Adrenal gland (tissue), 12 donors: ENCODE results near the gene RC3H1. TPM values are rescaled to one million over a fixed set of nuclear protein-coding genes. Genes with fewer than 3 reads are reported as not detected.
"Not testable (repeated sequence)": the region's sequence is repeated elsewhere in the genome, so short reads cannot be mapped to it uniquely, and the experiment has no call there.

Source experiments
- DNase-seq, 7 donors: peaks; one replicate each; pipeline ENCODE4 v3.0.0-alpha.2; 2019 to 2020
- H3K27ac ChIP-seq, 5 donors: fragments of 200-600 bp; sonication (generic) in 4 of 5; 1 replicate in 3 of 5; 2 replicates in 2 of 5; pipeline versions ENCODE4 v1.5.1 to v1.8.0; 2016 to 2020; ENCODE audit warnings: mild to moderate bottlenecking in 1 of 5
- H3K27me3 ChIP-seq: fragments of 200-600 bp; 2 replicates; pipeline ENCODE4 v1.8.0; 2021
- H3K36me3 ChIP-seq, 2 donors: fragments of 200-600 bp; replicated peaks in 1 of 2; 1 replicate in 1 of 2; 2 replicates in 1 of 2; pipeline versions ENCODE4 v1.5.1 to v1.8.0; 2018 to 2022
- H3K4me1 ChIP-seq, 2 donors: fragments of 200-600 bp; replicated peaks in 1 of 2; 1 replicate in 1 of 2; 2 replicates in 1 of 2; pipeline versions ENCODE4 v1.5.1 to v1.8.0; 2018 to 2021
- H3K4me3 ChIP-seq, 4 donors: fragments of 200-600 bp; sonication (generic) in 3 of 4; one replicate each; pipeline ENCODE4 v1.5.1; 2016 to 2018
- H3K9me3 ChIP-seq, 3 donors: fragments of 200-600 bp; sonication (generic) in 1 of 3; replicated peaks in 1 of 3; 1 replicate in 2 of 3; 2 replicates in 1 of 3; pipeline versions ENCODE4 v1.5.1 to v1.8.0; 2016 to 2021
- POLR2A ChIP-seq, 2 donors: fragments of 450-650 bp; IDR thresholded peaks; one replicate each; pipeline ENCODE4 v1.6.1; 2017; ENCODE audit warnings: antibody characterized with exemption in 2 of 2, mild to moderate bottlenecking in 2 of 2, moderate library complexity in 1 of 2
- WGBS, 4 donors: extraction: QIAGEN DNeasy Blood & Tissue Kit in 2 of 4; methylation state at CpG; one replicate each; pipeline versions ENCODE4 v1.1.5 to v1.1.7; 2013 to 2017; 5-methylcytosine and 5-hydroxymethylcytosine counted together
- intact Hi-C, 2 donors: fragments of 100-400 bp; cut with DNase I; formaldehyde crosslinking; loops; one replicate each; pipeline versions ENCODE4 v1.14.1 to v1.15.0; 2022 to 2023
- polyA plus RNA-seq, 3 donors: library from polyadenylated mRNA; stranded (reverse); fragments of 200-250 nt in 2 of 3; fragments of 350-450 nt in 1 of 3; fragmentation: Illumina TruSeq in 1 of 3; extraction: RNeasy Lipid Tissue Mini Kit (QIAGEN cat#74804) in 1 of 3; gene quantifications; one replicate each; pipeline ENCODE4 v1.2.3, GENCODE V29; 2013 to 2014
- total RNA-seq, 9 donors: library from RNA; depleted of rRNA in 4 of 9; stranded (reverse); fragments of >200 nt in 4 of 9; fragments of 120-200 nt in 1 of 9; fragmentation: NEBNext Ultra II Directional in 1 of 9; extraction: Animal tissue kit (Norgen Biotek cat#: 25700) in 1 of 9; gene quantifications; one replicate each; pipeline versions ENCODE4 v1.1.0 to v1.2.4, GENCODE V29; 2013 to 2023
- TF ChIP-seq, protein P1 (sequence below), 6 experiments: fragments of 450-650 bp in 4 of 6; fragments of 200-600 bp in 2 of 6; sonication (generic) in 1 of 6; IDR thresholded peaks; 1 replicate in 5 of 6; 2 replicates in 1 of 6; pipeline versions ENCODE4 v1.5.1 to v1.8.0; 2016 to 2021; ENCODE audit warnings: antibody characterized with exemption in 6 of 6, mild to moderate bottlenecking in 2 of 6, moderate library complexity in 1 of 6
- donor health status: healthy with polysubstance abuse.
- donor health status: Bipolar disorder and iron deficiency.
- donor health status: DM: yes; HTN: yes; CAD: no.
- donor health status: DM: no; HTN: no; CAD: no.
- donor health status: DM: no; HTN: no; CAD: no.
- donor health status: DM: yes; HTN: yes; CAD: no.

The RC3H1 gene
- total and polyA plus RNA-seq, 12 donors, result 3.6 to 36.2 (median 23.9) TPM

DNA sequence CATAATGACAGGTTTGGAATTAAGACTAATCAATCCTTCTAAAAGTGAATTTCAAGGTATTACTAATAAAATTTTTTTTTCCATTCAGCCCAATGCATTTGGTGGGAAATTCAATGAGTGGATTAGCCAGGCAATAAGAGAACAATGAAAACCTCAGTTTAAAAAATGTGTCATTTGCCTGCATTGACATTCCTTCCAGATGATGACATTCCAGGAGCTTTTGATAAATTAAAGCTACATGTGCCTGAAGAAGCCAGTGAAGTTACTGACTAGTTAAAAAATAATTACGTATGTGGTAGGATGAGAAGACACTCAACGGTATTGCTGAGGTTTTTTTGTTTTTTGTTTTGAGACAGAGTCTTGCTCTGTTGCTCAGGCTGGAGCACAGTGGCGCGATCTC, 37.9 kb upstream of the RC3H1 start:
- H3K27me3 ChIP-seq, result no peaks in the 10 kb centered on the region
- WGBS, 4 donors, result 85 to 90% (median 88%) methylated on average over 4 of the region's 4 CpGs
- no peak overlapping the region for H3K4me3 ChIP-seq
- H3K27ac ChIP-seq, result no peak overlapping the region
- no peaks in the 10 kb centered on the region for H3K9me3 ChIP-seq
- TF ChIP-seq, protein P1, sequence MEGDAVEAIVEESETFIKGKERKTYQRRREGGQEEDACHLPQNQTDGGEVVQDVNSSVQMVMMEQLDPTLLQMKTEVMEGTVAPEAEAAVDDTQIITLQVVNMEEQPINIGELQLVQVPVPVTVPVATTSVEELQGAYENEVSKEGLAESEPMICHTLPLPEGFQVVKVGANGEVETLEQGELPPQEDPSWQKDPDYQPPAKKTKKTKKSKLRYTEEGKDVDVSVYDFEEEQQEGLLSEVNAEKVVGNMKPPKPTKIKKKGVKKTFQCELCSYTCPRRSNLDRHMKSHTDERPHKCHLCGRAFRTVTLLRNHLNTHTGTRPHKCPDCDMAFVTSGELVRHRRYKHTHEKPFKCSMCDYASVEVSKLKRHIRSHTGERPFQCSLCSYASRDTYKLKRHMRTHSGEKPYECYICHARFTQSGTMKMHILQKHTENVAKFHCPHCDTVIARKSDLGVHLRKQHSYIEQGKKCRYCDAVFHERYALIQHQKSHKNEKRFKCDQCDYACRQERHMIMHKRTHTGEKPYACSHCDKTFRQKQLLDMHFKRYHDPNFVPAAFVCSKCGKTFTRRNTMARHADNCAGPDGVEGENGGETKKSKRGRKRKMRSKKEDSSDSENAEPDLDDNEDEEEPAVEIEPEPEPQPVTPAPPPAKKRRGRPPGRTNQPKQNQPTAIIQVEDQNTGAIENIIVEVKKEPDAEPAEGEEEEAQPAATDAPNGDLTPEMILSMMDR (IDR thresholded peaks at IDR 0.05), result no peak
- TF ChIP-seq POLR2A (IDR thresholded peaks at IDR 0.05), result no peak
- no peak for DNase-seq
- H3K4me1 ChIP-seq, result no peaks in the 10 kb centered on the region
- intact Hi-C loops, result no loop called here
- no peaks in the 10 kb centered on the region for H3K36me3 ChIP-seq

DNA sequence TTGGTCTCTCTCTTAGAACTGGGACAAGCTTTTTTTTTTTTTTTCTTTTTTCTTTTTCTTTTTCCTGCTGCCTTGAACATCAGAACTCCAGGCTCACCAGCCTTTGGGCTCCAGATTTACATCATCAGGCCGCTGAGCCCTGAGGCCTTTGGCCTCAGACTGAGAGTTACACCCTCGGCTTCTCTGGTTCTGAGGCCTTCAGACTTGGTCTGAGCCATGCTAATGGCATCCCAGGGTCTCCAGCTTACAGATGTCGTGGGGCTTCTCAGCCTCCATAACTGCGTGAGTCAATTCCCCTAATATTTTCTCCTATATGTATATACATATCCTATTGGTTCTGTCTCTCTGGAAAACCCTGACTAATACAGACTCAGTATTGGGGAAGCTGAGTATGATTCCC, 36.5 kb upstream of the RC3H1 start:
- no peaks in the 10 kb centered on the region for H3K36me3 ChIP-seq
- no peaks in the 10 kb centered on the region for H3K4me1 ChIP-seq
- 84 to 95% (median 88%) methylated on average over 4 of the region's 4 CpGs for WGBS, 4 donors
- intact Hi-C loops, result no loop called here
- TF ChIP-seq, protein P1 (IDR thresholded peaks at IDR 0.05), result no peak
- TF ChIP-seq POLR2A (IDR thresholded peaks at IDR 0.05), result no peak
- H3K27me3 ChIP-seq, result no peaks in the 10 kb centered on the region
- no peaks in the 10 kb centered on the region for H3K9me3 ChIP-seq
- H3K4me3 ChIP-seq, result no peak overlapping the region
- no peak overlapping the region for H3K27ac ChIP-seq
- no peak for DNase-seq

DNA sequence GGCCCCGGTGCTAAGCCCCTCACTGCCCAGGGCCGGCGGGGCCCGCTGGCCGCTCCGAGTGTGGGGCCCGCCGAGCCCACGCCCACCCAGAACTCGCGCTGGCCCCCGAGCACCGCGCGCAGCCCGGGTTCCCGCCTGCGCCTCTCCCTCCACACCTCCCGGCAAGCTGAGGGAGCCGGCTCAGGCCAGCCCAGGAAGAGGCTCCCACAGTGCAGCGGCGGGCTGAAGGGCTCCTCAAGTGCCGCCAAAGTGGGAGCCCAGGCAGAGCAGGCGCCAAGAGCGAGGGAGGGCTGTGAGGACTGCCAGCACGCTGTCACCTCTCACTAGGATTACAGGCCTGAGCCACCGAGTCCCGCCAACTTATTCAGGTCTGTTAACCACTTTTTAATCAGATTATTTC, 34.5 kb upstream of the RC3H1 start:
- H3K36me3 ChIP-seq, H3K27ac ChIP-seq, intact Hi-C loops, H3K9me3 ChIP-seq, H3K4me3 ChIP-seq, H3K4me1 ChIP-seq, H3K27me3 ChIP-seq, DNase-seq: not testable (repeated sequence)
- WGBS, 4 donors, result 91 to 96% (median 95%) methylated on average over 6 to 28 of the region's 28 CpGs

DNA sequence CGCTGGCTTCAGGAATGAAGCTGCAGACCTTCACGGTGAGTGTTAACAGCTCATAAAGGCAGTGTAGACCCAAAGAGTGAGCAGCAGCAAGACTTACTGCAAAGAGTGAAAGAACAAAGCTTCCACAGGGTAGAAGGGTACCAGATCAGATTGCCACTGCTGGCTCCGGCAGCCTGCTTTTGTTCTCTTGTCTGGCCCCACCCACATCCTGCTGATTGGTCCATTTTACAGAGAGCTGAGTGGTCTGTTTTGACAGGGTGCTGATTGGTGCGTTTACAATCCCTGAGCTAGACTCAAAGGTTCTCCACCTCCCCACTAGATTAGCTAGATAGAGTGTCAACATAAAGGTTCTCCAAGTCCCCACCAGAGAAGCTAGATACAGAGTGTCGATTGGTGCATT, 33.6 kb upstream of the RC3H1 start:
- intact Hi-C loops, H3K9me3 ChIP-seq, H3K4me1 ChIP-seq, H3K27ac ChIP-seq, H3K27me3 ChIP-seq, DNase-seq, H3K4me3 ChIP-seq, H3K36me3 ChIP-seq: not testable (repeated sequence)
- WGBS, 4 donors, result 93 to 100% (median 93%) methylated on average over 4 to 5 of the region's 5 CpGs

GRCh38 chr1:174053826-174054225, 31.7 kb upstream of the RC3H1 start:
- intact Hi-C loops, result no loop called here
- H3K36me3 ChIP-seq, result no peaks in the 10 kb centered on the region
- TF ChIP-seq, protein P1 (IDR thresholded peaks at IDR 0.05), result no peak
- no peak for TF ChIP-seq POLR2A (IDR thresholded peaks at IDR 0.05)
- no peaks in the 10 kb centered on the region for H3K9me3 ChIP-seq
- no peak for DNase-seq
- H3K4me3 ChIP-seq, result no peak overlapping the region
- no peaks in the 10 kb centered on the region for H3K4me1 ChIP-seq
- H3K27ac ChIP-seq, result no peak overlapping the region
- no peaks in the 10 kb centered on the region for H3K27me3 ChIP-seq
